Ovary (tissue), 9 donors: ENCODE data around the gene AFG1L. TPM values are rescaled to one million over a fixed set of nuclear protein-coding genes. Genes with fewer than 3 reads are reported as not detected.

ENCODE experiments used
- DNase-seq, 5 donors: peaks; one replicate each; pipeline ENCODE4 v3.0.0-alpha.2; 2019 to 2020
- H3K27ac ChIP-seq, 2 donors: fragments of 200-600 bp; one replicate each; pipeline versions ENCODE4 v1.5.1 to v1.8.0; 2019 to 2022
- H3K27me3 ChIP-seq: fragments of 200-600 bp; one replicate; pipeline ENCODE4 v1.8.0; 2022
- H3K36me3 ChIP-seq: fragments of 200-600 bp; sonication (generic); one replicate; pipeline ENCODE4 v1.5.1; 2019
- H3K4me1 ChIP-seq: one replicate; pipeline ENCODE4 v1.8.1; 2013; ENCODE audit warnings: mild to moderate bottlenecking, moderate library complexity; ENCODE audit not compliant: insufficient read depth
- H3K4me3 ChIP-seq: fragments of 200-600 bp; sonication (generic); one replicate; pipeline ENCODE4 v1.5.1; 2017
- H3K9me3 ChIP-seq, 2 donors: fragments of 200-600 bp in 1 of 2; sonication (generic) in 1 of 2; one replicate each; pipeline versions ENCODE4 v1.5.1 to v1.8.1; 2013 to 2019; ENCODE audit warnings: mild to moderate bottlenecking in 1 of 2, moderate library complexity in 1 of 2
- CTCF ChIP-seq, 3 donors: fragments of 450-650 bp in 2 of 3; fragments of 200-600 bp in 1 of 3; IDR thresholded peaks; one replicate each; pipeline versions ENCODE4 v1.5.1 to v1.8.0; 2016 to 2022; ENCODE audit warnings: antibody characterized with exemption in 3 of 3, mild to moderate bottlenecking in 1 of 3
- EP300 ChIP-seq: sonication (generic); formaldehyde crosslinking; IDR thresholded peaks from one replicate; pipeline ENCODE4 v1.6.1; 2017; ENCODE audit warnings: antibody characterized with exemption
- POLR2A ChIP-seq: fragments of 450-650 bp; IDR thresholded peaks from one replicate; pipeline ENCODE4 v1.6.1; 2017; ENCODE audit warnings: antibody characterized with exemption, mild to moderate bottlenecking, moderate library complexity
- WGBS, 3 donors: extraction: QIAGEN DNeasy Blood & Tissue Kit in 1 of 3; methylation state at CpG; one replicate each; pipeline versions ENCODE4 v1.1.5 to v1.1.7; 2013 to 2017; 5-methylcytosine and 5-hydroxymethylcytosine counted together
- intact Hi-C, 4 donors: fragments of 100-400 bp; cut with DNase I; formaldehyde crosslinking; loops; one replicate each; pipeline versions ENCODE4 v1.11.0 to v1.15.1; 2022 to 2023
- polyA plus RNA-seq, 2 donors: library from polyadenylated mRNA; stranded (reverse); fragments of 200-250 nt in 1 of 2; fragments of 350-450 nt in 1 of 2; fragmentation: Illumina TruSeq in 1 of 2; extraction: RNeasy Lipid Tissue Mini Kit (QIAGEN cat#74804) in 1 of 2; gene quantifications; one replicate each; pipeline ENCODE4 v1.2.3, GENCODE V29; 2013 to 2014
- total RNA-seq, 7 donors: library from RNA; depleted of rRNA in 2 of 7; stranded (reverse); fragments of >200 nt in 2 of 7; fragmentation: NEBNext Ultra II Directional in 3 of 7; extraction: Animal tissue kit (Norgen Biotek cat#: 25700) in 3 of 7; gene quantifications; one replicate each; pipeline versions ENCODE4 v1.1.0 to v1.2.4, GENCODE V29; 2016 to 2023
- donor health status: DM: no; HTN: no; CAD: no; lungs with moderate emphysema.
- donor health status: DM: no; HTN: no; CAD: no.
- donor health status: Bipolar disorder and iron deficiency.
- donor health status: DM: yes; HTN: yes; CAD: no.
- donor health status: DM: no; HTN: no; CAD: no.
- donor health status: DM: yes; HTN: yes; CAD: no.

AFG1L gene
- total and polyA plus RNA-seq, 9 donors, result 1.2 to 7.6 (median 5.7) TPM

- H3K27ac ChIP-seq, result no peak overlapping the region
- intact Hi-C loops, result no loop called here
- no peaks in the 10 kb centered on the region for H3K27me3 ChIP-seq
- H3K36me3 ChIP-seq, result no peaks in the 10 kb centered on the region
- no peaks in the 10 kb centered on the region for H3K4me1 ChIP-seq
- DNase-seq, result no peak
- TF ChIP-seq CTCF (IDR thresholded peaks at IDR 0.05) (no peak), POLR2A (no peak), EP300 (no peak)
- no peaks in the 10 kb centered on the region for H3K9me3 ChIP-seq
- no peak overlapping the region for H3K4me3 ChIP-seq
These were observed 37.1 kb downstream of the AFG1L start for GRCh38 chr6:108331982-108332381.

- Histone ChIP-seq H3K4me1 (no peaks in the 10 kb centered on the region), H3K9me3 (no peaks in the 10 kb centered on the region), H3K27me3 (no peaks in the 10 kb centered on the region), H3K36me3 (no peaks in the 10 kb centered on the region), H3K4me3 (no peak overlapping the region), H3K27ac (no peak overlapping the region)
- intact Hi-C loops, result no loop called here
- 87 to 95% (median 93%) methylated on average over 3 of the region's 3 CpGs for WGBS, 3 donors
- TF ChIP-seq POLR2A (no peak), CTCF (IDR thresholded peaks at IDR 0.05) (no peak), EP300 (no peak)
- DNase-seq, result no peak
These were observed 42.1 kb downstream of the AFG1L start for GRCh38 chr6:108336971-108337370.

GRCh38 chr6:108337721-108338120, 42.9 kb downstream of the AFG1L start:
- no peak for TF ChIP-seq CTCF (IDR thresholded peaks at IDR 0.05)
- TF ChIP-seq EP300, result no peak
- no peak for TF ChIP-seq POLR2A
- Histone ChIP-seq H3K9me3 (no peaks in the 10 kb centered on the region), H3K27me3 (no peaks in the 10 kb centered on the region), H3K4me1 (no peaks in the 10 kb centered on the region), H3K27ac (no peak overlapping the region), H3K36me3 (no peaks in the 10 kb centered on the region), H3K4me3 (no peak overlapping the region)
- WGBS, 3 donors, result 72 to 96% (median 93%) methylated on average over 3 of the region's 3 CpGs
- no peak for DNase-seq
- intact Hi-C loops, result no loop called here

- no peaks in the 10 kb centered on the region for H3K27me3 ChIP-seq
- H3K27ac ChIP-seq, result no peak overlapping the region
- H3K4me3 ChIP-seq, result no peak overlapping the region
- no peaks in the 10 kb centered on the region for H3K9me3 ChIP-seq
- H3K4me1 ChIP-seq, result no peaks in the 10 kb centered on the region
- intact Hi-C loops, result no loop called here
- no peak for DNase-seq
- no peaks in the 10 kb centered on the region for H3K36me3 ChIP-seq
- TF ChIP-seq POLR2A, result no peak
- TF ChIP-seq EP300, result no peak
- no peak for TF ChIP-seq CTCF (IDR thresholded peaks at IDR 0.05)
- 89 to 92% (median 91%) methylated on average over 2 of the region's 2 CpGs for WGBS, 3 donors
These were observed 46.5 kb downstream of the AFG1L start for GRCh38 chr6:108341372-108341771.

- no peaks in the 10 kb centered on the region for H3K4me1 ChIP-seq
- H3K27ac ChIP-seq, result no peak overlapping the region
- TF ChIP-seq CTCF (IDR thresholded peaks at IDR 0.05) (no peak), POLR2A (no peak), EP300 (no peak)
- 98% methylated on average over 5 of the region's 5 CpGs for WGBS, 3 donors
- no peak for DNase-seq
- H3K27me3 ChIP-seq, result no peaks in the 10 kb centered on the region
- H3K4me3 ChIP-seq, result no peak overlapping the region
- intact Hi-C loops, result no loop called here
- no peaks in the 10 kb centered on the region for H3K36me3 ChIP-seq
- no peaks in the 10 kb centered on the region for H3K9me3 ChIP-seq
These were observed 49.0 kb downstream of the AFG1L start for GRCh38 chr6:108343894-108344293.
